GM21737 (cell line): Measurements from ENCODE around the gene PARS2.

ENCODE experiments used
- ATAC-seq: cut with Tn5 transposase; IDR thresholded peaks from one replicate; pipeline ENCODE4 v1.9.1; 2021; ENCODE audit warnings: mild to moderate bottlenecking, moderate library complexity; ENCODE audit not compliant: unreplicated experiment

The PARS2 gene

DNA sequence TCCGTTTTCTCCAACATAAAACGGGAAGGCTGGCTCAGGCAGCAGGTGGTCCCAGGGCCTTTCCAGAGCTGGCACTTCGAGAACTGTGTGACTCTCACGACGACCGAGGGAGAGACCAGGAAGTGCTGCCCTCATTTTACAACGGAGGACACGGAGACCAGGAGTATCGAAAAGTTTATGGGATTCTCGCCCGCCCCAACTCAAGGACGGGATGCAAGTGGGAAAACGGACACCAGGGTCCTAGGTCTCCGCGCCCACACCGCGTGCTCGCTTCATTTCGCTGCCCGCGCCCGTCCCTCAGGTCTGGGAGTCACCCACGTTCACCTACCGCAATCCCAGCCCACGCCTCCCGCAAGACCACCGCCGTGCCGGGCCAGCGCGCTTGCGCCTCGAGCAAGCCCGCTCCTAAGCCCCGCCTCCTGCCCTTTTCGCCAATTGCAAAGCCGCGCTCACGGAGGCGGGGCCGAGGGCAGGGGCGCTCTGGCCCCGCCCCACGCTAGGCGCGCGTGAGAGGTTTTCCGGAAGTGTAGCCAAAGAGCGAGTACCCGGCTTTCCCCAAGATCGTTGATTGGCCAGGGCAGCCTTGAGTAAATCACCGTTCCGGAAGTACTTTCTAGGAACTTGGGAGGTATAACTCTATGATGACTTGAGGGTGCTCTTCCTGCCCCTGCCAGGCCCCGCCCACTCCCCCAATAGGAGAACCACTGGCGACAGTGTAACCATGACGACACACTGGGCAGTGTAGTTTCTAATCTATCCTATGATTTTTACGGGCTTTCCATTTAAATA lies at the start of gene PARS2:
Gene PARS2, minus strand, starts transcription at position 391 of the 789 bp plus-strand sequence. CDS start 5,362 bp downstream, outside the sequence.
- peak; percentile 96 for ATAC-seq

DNA sequence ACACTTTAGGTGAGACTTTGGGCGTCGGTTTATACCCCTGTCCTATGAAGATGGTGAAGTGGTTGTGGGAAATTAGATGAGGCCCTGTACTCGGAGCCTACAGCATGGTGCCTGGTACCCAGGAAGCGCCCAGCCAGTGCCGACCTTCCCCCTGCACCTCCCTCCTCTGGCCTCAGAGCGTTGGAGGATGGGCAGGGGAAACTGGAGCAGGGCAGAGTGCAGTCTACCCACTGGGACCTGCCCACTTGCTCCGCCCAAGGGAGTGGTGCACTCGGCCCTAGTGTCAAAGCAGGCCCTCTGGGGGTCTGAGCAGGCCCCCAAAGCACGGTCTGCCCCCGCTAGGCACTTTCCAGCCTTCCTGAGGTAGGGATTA lies 49.8 kb upstream of the PARS2 start:
- no peak for ATAC-seq

DNA sequence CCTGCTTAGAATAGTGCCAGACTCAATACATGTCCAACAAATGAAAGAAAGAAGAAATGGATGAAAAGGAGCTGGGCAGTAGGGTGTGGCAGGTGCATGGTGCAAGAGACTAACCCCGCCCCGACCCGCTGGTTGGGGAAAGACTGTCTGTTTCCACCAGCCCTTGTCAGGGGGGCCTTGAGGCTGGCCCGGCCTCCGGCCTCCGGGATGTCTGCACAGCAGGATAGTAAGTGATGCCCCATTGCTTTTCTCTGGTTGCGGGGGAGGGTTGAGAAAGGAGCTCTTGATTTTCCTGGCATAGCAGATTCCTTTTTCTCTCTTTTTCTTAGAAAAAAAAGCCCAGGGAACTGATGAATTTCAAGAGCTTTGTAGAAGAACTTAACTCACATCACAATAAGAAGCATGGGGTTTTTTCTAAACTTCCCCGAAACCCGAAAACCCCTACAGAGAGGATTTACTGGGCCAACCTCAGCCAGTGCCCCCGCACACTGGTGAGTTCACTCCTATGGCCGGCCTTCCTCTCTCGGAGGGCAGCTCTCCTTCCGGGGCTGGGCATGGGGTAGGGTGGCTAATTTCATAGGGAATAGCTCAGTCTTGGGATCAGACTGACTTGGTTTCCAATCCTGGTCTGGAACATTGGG lies 49.3 kb upstream of the PARS2 start:
- no peak for ATAC-seq

DNA sequence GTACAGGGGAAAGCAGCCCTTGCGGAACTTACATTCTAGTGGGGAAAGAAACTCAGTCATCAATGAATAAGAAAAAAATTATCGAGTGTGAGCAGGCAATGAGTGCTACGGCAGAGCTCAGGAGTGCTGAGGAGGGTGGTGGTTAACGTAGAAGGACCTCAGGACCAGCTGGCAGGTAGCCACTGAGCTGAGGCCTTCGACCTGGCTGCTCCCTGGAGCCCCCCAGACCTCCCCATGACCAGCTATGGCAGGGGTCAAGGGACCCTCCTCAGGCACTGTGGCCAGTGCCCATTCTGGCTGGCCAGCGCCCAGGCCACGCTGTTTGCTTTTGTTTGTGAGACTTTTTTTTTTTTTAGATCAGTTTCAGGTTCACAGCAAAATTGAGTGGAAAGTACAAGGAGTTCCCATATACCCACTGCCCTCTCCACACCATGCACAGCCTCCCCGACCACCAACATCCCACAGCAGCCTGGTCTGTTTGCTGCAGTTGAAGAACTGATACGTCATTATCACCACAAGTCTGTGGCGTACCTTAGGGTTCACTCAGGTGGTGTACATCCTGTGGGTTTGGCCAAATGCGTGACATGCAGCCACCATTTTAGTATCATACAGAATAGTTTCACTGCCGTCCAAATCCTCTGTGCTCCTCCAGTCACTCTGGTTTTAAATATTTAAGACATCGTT lies 48.6 kb upstream of the PARS2 start:
- no peak for ATAC-seq

DNA sequence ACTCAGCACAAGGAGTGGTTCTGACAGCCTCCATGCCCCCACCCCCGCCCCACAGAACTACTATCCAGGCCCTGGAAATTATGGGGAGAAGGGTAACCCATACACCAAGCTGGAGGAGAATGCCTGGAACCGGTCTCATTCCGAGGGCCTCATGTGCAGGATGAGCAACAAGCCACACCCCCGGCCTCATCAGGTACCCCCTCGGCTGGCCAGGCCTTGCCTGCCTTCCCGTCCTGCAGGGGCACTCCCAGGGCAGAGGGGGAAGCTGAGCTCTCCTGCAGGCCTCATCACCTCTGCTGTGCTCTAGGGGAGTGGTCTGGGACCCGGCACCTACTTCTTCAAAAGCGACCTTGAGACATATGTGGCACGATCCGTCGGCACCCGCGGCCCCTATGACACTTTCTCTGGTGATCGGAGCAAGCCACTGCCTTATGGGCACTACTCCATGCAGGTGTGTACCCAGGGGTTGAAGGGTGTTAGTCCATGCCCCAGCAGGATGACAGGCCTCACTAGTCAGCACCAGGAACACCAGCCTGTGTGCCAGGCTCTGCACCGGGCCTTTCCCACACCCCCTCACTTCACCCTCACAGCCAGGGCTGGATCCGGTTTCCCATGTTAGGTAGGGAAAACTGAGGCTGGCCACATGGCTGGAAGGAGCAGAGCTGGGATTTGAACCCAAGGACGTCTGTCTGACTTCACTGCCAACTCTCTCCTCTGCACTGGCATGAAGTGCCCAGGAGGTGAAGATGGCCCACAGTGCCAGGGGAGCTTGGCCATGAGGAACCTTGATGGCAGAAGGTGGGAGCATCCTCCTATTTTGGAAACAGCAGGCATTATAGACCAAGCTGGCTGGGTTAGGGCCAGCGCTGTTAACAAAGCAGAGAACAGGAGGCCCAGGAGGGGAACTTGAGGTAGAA lies 47.7 kb upstream of the PARS2 start:
- ATAC-seq, result no peak

DNA sequence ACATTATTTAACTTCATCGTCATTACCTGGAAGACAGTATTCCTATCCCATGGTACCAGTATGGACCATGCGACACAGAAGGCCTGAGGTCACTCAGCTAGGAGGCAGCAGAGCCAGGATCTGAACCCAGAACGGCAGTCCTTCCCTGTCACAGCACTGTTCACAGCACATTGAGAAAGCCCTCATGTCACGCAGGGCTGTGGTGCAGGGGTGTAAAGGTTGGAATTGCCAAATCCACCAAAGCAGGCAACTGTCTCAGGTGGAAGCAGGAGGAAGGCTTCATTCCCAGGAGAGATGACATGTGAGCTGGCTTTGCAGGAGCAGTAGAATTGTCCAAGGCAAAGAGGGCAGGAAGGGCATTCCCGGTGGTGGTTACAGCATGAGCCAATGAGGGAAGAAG lies 46.7 kb upstream of the PARS2 start:
- no peak for ATAC-seq

DNA sequence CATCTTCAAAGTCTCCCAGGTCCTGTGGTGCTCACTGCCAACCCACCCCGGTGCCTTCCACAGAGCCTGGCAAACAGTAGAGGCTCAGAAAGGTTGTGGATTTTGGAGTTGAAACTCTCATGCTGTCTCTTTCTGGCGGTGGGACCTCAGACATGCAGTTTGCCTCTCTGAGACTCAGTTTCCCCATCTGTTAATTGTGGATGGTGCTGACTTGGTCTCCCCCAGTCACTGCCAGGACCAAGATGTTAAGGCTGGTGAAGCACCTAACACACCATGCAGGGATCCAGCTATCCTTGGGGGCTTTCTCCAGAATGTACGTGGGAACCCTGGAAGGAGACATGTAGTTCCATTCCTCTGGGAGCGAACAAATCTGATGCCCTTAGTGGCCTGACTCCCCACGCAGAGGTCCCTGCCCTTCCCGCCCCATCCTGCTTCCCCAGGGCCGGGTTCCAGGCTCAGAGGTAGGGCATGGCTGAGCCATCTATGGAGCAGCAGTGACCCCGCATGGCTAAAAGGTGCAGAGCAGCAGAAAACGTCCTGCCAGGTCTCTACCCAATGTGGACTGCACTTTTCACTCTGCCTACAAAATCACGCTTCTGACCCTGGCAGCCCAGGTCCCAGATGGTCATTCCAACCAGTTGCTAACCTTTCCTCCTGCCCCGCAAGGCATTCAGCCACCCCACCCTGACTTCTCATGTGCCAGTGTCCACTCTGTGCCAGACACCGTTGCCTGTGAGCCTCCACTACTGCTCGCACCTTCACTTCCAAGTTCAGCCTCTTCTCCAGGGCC lies 46.0 kb upstream of the PARS2 start:
- ATAC-seq, result peak; percentile 59

DNA sequence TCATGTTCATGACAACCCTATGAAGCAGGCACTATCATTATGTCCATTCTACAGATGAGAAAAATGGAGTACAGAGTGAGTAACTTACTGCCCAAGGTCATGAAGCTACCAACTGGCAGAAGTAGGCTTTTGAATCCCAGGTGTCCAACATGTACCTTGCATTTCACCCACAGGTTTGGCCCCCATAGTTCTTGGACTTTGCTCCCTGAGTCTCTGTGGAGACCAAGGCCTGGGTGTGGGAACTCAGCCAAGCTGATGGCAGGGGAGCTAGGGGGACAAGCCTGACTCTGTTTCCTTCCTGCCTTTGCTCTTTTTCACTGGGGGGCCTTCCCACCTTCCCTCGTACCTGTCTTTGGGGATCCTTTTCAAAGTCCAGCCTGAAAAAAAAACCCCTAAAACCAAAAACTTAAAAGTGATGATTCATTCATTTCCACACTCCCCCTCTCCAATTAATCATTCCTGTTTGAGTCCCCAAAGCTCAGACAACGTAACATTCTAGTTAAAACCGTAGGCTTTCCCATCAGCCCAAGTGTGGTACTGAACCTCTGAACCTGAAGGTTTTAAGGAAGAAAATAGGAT lies 45.3 kb upstream of the PARS2 start:
- no peak for ATAC-seq

DNA sequence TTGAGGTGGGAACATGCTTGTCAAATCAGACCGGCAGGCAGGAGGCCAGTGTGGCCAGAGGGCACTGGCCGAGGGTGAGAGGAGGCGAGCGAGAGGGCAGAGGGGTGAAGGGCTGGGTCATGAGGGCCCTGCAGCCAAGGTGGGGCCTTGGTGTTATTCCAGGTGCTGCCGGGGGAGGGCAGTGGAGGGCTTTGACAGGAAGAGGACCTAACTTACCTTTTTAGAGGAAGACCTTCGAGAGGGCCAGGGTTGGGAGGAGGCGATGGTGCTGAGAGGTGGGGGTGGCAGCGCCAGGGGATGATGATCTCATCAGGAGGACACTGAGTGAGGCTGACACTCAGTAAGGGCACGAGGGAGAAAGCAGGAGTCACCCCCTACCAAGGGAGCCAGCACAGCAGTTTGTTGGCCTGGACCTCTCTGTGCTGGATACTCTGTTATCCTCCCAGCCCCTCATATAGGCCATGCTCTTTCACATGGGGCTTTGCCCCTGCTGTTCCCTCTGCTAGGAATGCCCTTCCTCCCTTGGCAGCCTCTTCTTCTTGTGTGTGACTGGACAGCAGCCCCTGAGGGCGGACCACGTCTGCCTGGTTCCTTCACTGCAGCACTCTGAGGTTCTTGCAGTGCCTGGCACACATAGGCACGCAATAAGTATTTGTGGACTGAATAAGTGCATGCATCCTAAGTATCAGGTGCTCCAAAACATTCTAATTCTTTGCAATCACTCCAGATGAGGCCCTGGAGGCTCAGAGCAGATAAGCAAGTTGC lies 44.3 kb upstream of the PARS2 start:
- ATAC-seq, result no peak

DNA sequence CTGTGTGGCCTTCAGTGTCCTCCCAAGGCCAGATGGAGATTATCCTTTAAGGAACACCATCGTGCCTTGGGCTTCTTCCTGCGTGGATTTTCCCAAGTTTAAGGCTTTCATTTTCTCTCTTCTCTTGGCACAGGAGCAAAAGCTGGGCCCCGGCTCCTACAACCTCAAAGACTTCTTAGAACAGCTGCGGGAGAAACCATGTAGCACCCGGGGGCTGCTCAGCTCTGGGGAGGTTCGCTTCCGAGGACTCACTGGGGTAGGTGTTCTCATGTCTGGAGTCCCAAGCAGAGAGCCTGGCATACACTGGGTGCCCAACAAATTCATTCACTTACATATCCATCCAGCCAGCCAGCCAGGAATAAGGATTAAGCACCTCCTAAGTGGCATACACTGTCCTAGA lies 43.4 kb upstream of the PARS2 start:
- ATAC-seq, result no peak

DNA sequence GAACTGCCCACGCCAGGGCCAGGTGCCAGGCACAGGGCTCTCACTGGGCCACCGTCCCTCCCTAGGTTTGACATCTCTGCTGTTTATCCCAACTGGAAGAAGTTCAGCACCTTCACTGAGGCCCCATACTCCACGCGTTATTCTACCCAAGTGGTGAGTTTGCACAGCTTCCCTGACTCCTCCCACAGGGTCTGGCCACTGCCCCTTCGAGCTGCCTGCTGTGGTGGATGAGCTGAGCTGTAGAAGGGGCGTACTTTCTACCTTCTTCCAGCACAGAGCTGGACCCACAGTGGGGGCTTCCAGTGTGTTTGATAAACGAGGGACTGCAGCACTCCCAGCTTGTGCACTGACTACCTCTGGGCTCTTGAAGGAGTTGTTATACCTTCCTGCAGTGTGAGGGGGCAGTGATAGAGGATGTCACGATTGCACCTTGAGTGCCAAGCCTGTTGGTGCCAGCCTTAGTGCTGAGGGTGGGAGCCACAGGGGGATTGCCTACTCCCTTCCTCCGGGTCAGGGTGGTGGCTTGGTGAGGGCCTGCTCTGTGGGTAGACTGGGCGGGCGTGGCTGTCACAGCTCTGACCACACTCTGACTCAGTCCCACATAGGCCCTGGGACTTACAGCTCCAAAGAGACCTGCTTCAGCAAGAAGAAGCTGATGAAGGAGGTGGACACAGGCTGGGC lies 42.7 kb upstream of the PARS2 start:
- no peak for ATAC-seq

DNA sequence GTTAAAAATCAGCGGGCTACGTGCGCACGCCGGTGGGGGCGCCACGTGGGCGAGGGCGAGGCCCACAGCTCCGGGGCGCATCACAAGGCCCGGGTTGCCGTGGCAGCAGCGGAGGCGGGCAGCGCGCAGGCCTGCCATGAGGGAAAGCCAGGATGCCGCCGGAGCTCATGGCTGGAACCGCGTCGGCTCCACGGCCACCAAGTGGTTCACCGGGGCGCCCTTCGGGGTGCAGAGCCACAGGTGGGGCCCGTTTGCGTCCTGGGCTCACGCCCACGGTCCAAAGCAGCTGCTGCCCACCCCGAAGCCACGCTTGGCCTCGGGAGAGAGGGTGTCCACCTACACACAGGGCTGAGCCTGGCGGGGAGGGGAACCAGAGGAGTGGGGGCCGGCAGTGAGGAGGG lies 41.7 kb upstream of the PARS2 start:
- no peak for ATAC-seq

DNA sequence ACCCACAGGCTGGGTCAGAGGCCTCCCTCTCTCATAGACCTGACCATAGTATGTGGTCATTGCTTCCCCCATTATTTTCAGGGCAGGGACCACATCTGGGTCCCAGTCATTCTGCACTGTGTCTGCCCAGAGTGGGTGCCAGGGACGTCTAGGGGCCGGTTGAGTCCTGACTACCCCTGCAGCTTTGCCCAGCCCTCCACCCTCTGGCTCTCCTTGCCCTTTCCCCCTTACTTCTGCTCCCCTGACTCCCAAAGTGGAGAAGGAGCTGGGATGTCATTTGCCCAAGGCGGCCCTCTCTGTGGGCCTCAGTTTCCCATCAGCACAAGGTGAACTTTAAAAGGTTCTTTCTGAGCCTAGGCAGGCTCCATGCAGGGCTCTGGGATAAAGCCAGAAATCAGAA lies 41.1 kb upstream of the PARS2 start:
- no peak for ATAC-seq

DNA sequence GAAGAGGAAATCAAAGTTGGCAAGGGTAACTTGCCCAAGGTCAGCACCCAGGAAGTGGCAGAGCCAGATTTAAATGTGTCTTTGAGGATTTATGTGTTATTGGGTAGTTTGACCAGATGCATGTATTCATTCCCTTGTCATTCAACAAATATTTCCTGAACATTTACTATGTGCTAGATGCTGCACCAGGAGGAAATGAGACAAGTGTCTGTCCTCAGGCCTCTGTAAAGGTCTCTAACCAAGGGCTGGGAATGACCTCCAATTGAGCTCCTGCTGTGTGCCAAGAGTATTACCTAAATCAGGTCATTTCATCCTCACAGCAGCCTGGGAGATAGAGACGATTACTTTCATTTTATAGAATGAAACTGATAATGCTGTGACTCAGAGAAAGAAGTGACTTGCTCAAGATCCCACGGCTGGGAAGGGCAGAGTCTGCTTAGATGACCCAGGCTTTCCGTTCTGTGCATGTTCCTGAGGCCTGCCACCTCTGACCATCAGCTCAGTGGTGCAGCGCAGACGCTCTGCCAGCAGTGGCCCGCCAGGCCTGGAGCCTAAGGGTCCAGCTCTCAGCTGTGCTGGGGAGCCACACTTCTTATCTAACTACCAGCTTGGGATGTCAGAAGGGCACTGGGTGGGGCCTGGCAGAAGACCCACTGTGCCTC lies 40.3 kb upstream of the PARS2 start:
- no peak for ATAC-seq

DNA sequence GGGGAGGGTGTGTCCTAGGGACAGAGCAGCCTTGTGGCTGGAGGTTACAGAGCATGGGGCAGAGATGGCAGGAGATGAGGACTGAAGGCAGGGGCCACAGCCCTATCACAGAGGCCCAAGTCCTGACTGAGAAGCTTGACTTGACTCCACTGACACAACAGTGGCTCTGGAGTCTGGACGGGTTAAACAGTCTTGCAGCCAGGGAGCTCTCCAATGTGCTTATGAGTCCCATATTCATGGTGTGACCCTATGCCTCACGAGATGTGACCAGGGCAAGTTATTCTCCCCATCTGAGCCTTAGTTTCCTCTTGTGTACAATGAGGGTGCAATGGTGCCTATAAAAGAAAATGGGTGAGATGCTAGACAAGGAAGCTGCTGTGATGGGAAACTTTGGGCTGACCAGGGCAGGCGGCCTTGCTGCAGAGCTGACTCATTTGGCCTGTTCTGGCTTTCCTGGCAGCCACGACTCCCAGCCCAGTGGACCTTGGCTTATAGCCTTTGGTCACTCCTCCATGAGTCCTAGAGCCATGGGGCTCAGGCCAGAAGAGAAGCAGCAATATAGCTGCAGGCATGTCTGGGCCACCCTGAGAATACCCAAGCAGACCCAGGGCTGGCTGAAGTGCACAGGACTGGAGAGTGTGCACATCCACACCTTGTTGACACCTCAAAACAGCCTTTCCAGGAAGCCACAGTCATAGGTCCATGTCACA lies 39.6 kb upstream of the PARS2 start:
- ATAC-seq, result no peak

DNA sequence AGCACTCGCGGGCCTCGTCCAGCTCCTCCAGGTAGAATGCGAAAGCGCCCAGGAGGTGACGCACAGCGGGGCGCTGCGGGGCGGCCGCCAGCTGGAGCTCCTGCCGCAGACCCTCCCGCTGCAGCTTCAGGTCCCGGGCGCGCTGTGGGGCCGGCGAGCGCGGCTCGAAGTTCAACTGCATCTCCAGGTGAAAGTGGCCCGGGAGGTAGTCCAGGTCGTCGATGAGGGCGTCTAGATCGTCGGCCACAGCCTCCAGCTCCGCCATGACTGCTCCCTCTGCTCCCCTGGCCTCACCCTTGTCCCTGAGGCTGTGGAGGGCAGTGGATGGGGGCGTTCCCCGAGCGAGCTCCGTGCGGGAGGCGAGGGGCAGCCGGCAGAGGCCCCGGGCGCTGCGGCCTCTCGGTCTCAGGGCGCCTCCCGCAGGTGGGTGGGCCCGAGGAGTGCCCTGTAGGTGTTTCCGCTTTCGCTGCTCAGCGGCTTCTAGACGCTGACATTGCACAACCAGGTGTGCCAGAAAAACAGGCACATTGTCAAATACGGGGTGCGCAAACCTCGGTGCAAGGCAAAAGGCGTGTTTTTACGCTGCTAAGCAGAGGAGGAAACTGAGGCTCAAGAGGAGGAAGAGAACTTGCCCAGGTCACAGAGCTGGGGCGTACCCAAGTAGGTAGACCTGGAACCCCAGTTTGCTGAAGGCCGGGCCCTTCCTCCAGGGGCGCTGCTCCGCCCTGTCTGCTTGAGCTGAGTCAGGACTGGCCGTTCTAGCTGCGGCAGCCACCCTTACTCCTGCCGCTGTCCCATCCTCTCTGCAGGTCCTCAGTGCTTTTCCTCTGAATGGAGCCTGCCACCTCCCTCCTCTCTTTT lies 36.8 kb upstream of the PARS2 start, which contains the start of gene TTC22:
Gene TTC22, minus strand, starts transcription at position 425 of the 861 bp plus-strand sequence. Its CDS starts 160 bp downstream, at position 265.
- ATAC-seq, result peak; percentile 73
